ENCODE results near the gene MED10. TPM values are rescaled to one million over a fixed set of nuclear protein-coding genes. Genes with fewer than 3 reads are reported as not detected.

MED10 gene
- total and polyA plus RNA-seq, 2 of the 4 experiments (the other 2 are of a cell fraction): 9.1 to 60.0 TPM

DNA sequence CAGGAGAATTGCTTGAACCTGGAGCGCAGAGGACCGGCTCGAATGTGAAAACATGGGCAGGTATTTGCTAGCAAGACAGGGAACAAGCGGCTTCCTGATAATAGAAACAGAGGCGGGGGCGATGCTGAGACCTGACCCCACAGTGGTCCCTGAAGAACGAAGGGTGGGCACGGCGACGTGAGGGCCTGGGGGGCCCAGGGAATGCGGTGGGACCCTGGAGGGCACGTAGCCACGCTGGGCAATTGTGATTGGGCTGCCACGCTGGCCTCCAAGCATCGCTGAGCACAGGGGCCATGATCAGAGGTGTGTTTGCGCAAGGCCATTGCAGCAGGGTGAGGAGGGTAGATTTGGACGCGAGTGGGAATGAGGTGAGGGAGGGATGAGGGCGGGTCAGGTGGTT lies 30.7 kb downstream of the MED10 start:
- no peak overlapping the region for H4K91ac ChIP-seq (ENCODE audit: insufficient read depth, low read depth, low read length)
- no peak for DNase-seq
- no peak overlapping the region for H4K5ac ChIP-seq (ENCODE audit: low read depth, low read length)
- H3K4ac ChIP-seq (ENCODE audit: low read depth, low read length): no peak overlapping the region
- 78% methylated on average over 11 of the region's 19 CpGs; no CpG with 5 or more reads in 1 of the 2 experiments for WGBS, 2 experiments (ENCODE audit: extremely low coverage in 2 of 2, insufficient read length in 1 of 2)
- no peak overlapping the region for H3K27ac ChIP-seq (ENCODE audit: insufficient read depth, low read length)
- H3K36me3 ChIP-seq (ENCODE audit: control insufficient read depth, insufficient read depth, low read length): no peaks in the 10 kb centered on the region
- H3K18ac ChIP-seq (ENCODE audit: low read depth, low read length): no peak overlapping the region
- H3K56ac ChIP-seq (ENCODE audit: extremely low read depth, insufficient read depth, low read length): no peak overlapping the region
- no peak overlapping the region for H3K4me3 ChIP-seq (ENCODE audit: insufficient read depth, low read depth, low read length)
- no peak overlapping the region for H4K8ac ChIP-seq (ENCODE audit: low read depth in 2 of 2, low read length in 2 of 2)
- no peaks in the 10 kb centered on the region for H3K27me3 ChIP-seq (ENCODE audit: control insufficient read depth, insufficient read depth, low read length)
- in situ Hi-C loops (cut with MboI; ENCODE audit: low sequenced_read_pairs) (no loop called here), intact Hi-C loops (cut with micrococcal nuclease) (no loop called here), dilution Hi-C loops (cut with HindIII; ENCODE audit: low sequenced_read_pairs, unreplicated experiment) (no loop called here)
- H2BK15ac ChIP-seq (ENCODE audit: low read depth, low read length): no peak overlapping the region
- no peak for ATAC-seq (ENCODE audit: low read depth)
- no peaks in the 10 kb centered on the region for H3K79me1 ChIP-seq (ENCODE audit: low read depth in 1 of 2, low read length in 2 of 2)
- no peak overlapping the region for H2BK20ac ChIP-seq (ENCODE audit: low read depth, low read length)
- no peak overlapping the region for H2BK5ac ChIP-seq (ENCODE audit: low read depth, low read length, poor library complexity, severe bottlenecking)
- no peak overlapping the region for H3K23ac ChIP-seq (ENCODE audit: low read depth, low read length)
- ChIA-PET CTCF (no interaction called here), POLR2A (ENCODE audit: unreplicated experiment) (no interaction called here)
- no peak overlapping the region for H2BK120ac ChIP-seq (ENCODE audit: low read depth, low read length)
- no peak overlapping the region for H3K9ac ChIP-seq (ENCODE audit: low read depth, low read length)
- H3K4me2 ChIP-seq (ENCODE audit: low read depth, low read length): no peak overlapping the region
- H3K4me1 ChIP-seq (ENCODE audit: control insufficient read depth, insufficient read depth, low read length): no peaks in the 10 kb centered on the region
- no peak overlapping the region for H2AK5ac ChIP-seq (ENCODE audit: low read depth, low read length)
- no TSS peak for BruUV-seq (replicated peaks)
- no peaks in the 10 kb centered on the region for H3K9me1 ChIP-seq (ENCODE audit: insufficient read depth, low read length)
- TF ChIP-seq POLR2A (IDR thresholded peaks at IDR 0.05; ENCODE audit: low read depth, low read length): no peak
- no peak for TF ChIP-seq MAFK (IDR thresholded peaks at IDR 0.05; ENCODE audit: low read depth, low read length)
- TF ChIP-seq, protein P1, sequence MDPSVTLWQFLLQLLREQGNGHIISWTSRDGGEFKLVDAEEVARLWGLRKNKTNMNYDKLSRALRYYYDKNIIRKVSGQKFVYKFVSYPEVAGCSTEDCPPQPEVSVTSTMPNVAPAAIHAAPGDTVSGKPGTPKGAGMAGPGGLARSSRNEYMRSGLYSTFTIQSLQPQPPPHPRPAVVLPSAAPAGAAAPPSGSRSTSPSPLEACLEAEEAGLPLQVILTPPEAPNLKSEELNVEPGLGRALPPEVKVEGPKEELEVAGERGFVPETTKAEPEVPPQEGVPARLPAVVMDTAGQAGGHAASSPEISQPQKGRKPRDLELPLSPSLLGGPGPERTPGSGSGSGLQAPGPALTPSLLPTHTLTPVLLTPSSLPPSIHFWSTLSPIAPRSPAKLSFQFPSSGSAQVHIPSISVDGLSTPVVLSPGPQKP (IDR thresholded peaks at IDR 0.05; ENCODE audit: borderline replicate concordance, low read depth, low read length): no peak
- H2AFZ ChIP-seq (replicated peaks; ENCODE audit: low read length, poor library complexity): no peak overlapping the region
- H4K20me1 ChIP-seq (ENCODE audit: insufficient read depth, low read length): no peaks in the 10 kb centered on the region
- H3K9me3 ChIP-seq (ENCODE audit: control insufficient read depth, insufficient read depth, low read length): peaks cover 3% of the 10 kb centered on the region; the same call in 1 of the 2 replicates
- no peak overlapping the region for H2AK9ac ChIP-seq (replicated peaks; ENCODE audit: low read depth, low read length, poor library complexity)
- no peak overlapping the region for H3K14ac ChIP-seq (replicated peaks; ENCODE audit: low read depth, low read length)

Data from IMR-90 (cell line).